ENCODE measurements around the gene ABHD17A. TPM values are rescaled to one million over a fixed set of nuclear protein-coding genes. Genes with fewer than 3 reads are reported as not detected.

The ABHD17A gene
- total RNA-seq, 1 experiment from 2014 or later: 68.2 TPM

DNA sequence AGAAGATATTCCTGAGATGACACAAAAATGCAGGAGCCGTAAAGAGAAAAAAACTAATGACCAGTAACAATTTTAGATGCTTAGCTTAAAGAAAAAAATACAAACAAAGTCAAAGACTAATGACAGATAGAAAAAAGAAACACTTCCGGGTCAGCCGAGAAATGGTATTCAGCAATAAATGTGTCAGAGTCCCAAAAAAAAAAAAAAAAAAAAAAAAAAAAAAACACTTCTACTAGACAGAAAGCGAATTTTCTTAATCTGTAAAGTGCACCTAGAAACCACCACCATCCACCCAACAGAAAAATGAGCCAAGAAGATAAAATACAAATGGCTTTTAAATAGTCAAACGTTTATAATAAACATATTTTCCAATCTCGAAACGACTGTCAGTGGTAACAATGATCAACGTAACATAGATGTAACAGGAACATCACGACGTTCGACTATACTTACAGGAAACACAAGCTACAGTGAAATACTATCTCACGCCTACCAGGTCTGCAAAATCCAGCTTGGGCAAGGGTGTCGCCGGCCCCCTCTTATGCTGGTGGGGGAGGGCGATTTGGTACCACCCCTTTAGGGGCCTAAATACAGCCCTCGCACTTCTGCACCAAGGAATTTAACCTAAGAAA lies 10.6 kb downstream of the ABHD17A start:
- H3K9me2 ChIP-seq (ENCODE audit: insufficient read depth): no peaks in the 10 kb centered on the region
- CTCF ChIA-PET: interaction anchor here (0.6 to 3.3 kb wide), 3 partner anchors 10 to 773 kb away, joined by 3 to 12 read pairs (median 4); no protein-coding TSS in a partner anchor
- H4K20me1 ChIP-seq (ENCODE audit: insufficient read depth): peaks cover 11% of the 10 kb centered on the region; the same call in 1 of the 2 replicates
- POLR2A ChIA-PET: interaction anchor here (0.7 to 1.1 kb wide), 3 partner anchors 10 to 195 kb away, joined by 3 to 5 read pairs (median 4); no protein-coding TSS in a partner anchor
- BruUV-seq (replicated peaks): no TSS peak
- H3K27me3 ChIP-seq (ENCODE audit: insufficient read depth, low read length): no peaks in the 10 kb centered on the region
- H3K4me1 ChIP-seq (ENCODE audit: control insufficient read depth in 1 of 2, insufficient read depth in 2 of 2, low read length in 2 of 2): peaks cover 12 to 20% of the 10 kb centered on the region in 2 experiments
- H3K4me2 ChIP-seq (ENCODE audit: low read length): peak overlapping the region; percentile 98
- intact Hi-C loops (cut with micrococcal nuclease): no loop called here
- RAD21 ChIA-PET (ENCODE audit: low non-redundant PET in 1 of 2, low total read pairs in 2 of 2, uncharacterized antibody in 2 of 2, unreplicated experiment in 2 of 2): no interaction called here
- H3K9me3 ChIP-seq (ENCODE audit: control insufficient read depth in 1 of 2, insufficient read depth in 1 of 2, low read depth in 1 of 2, low read length in 2 of 2): no peaks in the 10 kb centered on the region
- peak overlapping the region; percentile 95 for H3K27ac ChIP-seq (ENCODE audit: low read depth, low read length)
- TF ChIP-seq CBX3 (IDR thresholded peaks at IDR 0.05; ENCODE audit: low read depth) (no peak), JUND (IDR thresholded peaks at IDR 0.05) (no peak), CEBPB (IDR thresholded peaks at IDR 0.05; ENCODE audit: low read depth) (no peak), EZH2phosphoT487 (IDR thresholded peaks at IDR 0.05; ENCODE audit: borderline replicate concordance) (no peak), ATF3 (IDR thresholded peaks at IDR 0.05) (no peak), POLR2AphosphoS5 (IDR thresholded peaks at IDR 0.05; ENCODE audit: low read depth, low read length) (no peak), ELF1 (IDR thresholded peaks at IDR 0.05; ENCODE audit: borderline replicate concordance, low read depth) (no peak), FOSL1 (IDR thresholded peaks at IDR 0.05; ENCODE audit: low read depth) (no peak), EZH2 (IDR thresholded peaks at IDR 0.05) (no peak), SRF (IDR thresholded peaks at IDR 0.05; ENCODE audit: low read depth) (no peak), SP1 (IDR thresholded peaks at IDR 0.05; ENCODE audit: low read depth) (no peak), ZBTB33 (IDR thresholded peaks at IDR 0.05; ENCODE audit: extremely low read depth, insufficient replicate concordance, low read length) (no peak), ZFX (IDR thresholded peaks at IDR 0.05) (no peak), RAD21 (IDR thresholded peaks at IDR 0.05; ENCODE audit: low read depth) (no peak), TCF7L2 (IDR thresholded peaks at IDR 0.05; ENCODE audit: borderline replicate concordance, extremely low read depth, insufficient read depth, insufficient read length) (no peak), SIN3A (IDR thresholded peaks at IDR 0.05; ENCODE audit: low read depth) (no peak), EGR1 (IDR thresholded peaks at IDR 0.05; ENCODE audit: low read depth) (no peak), ZNF274 (IDR thresholded peaks at IDR 0.05; ENCODE audit: low read depth, low read length) (no peak), YY1 (IDR thresholded peaks at IDR 0.05; ENCODE audit: extremely low read depth, insufficient replicate concordance, low read depth, low read length) (no peak)
- TF ChIP-seq, protein P1, sequence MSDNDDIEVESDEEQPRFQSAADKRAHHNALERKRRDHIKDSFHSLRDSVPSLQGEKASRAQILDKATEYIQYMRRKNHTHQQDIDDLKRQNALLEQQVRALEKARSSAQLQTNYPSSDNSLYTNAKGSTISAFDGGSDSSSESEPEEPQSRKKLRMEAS (IDR thresholded peaks at IDR 0.05): no peak
- peaks cover 3 to 13% of the 10 kb centered on the region in 2 experiments; a peak in 2 of 4 replicates for H3K36me3 ChIP-seq (ENCODE audit: control insufficient read depth in 1 of 2, insufficient read depth in 2 of 2, low read length in 2 of 2)
- H3K4me3 ChIP-seq (replicated peaks in 1 of 2; ENCODE audit: low read depth in 1 of 2, low read length in 2 of 2): peak overlapping the region; percentile 76 to 95
- DNase-seq (ENCODE audit: low read depth, low spot score) (no peak), ATAC-seq (no peak)
- peak overlapping the region; percentile 95 for H3K9ac ChIP-seq (ENCODE audit: low read length)
- peaks cover 49% of the 10 kb centered on the region for H3K79me2 ChIP-seq (ENCODE audit: insufficient read depth, low read length)
- H2AFZ ChIP-seq (ENCODE audit: low read depth, low read length, poor library complexity, severe bottlenecking): no peak overlapping the region
